Measurements from ENCODE around the gene EP400.

The EP400 gene

GRCh38 chr12:132015686-132016430 lies 66.1 kb downstream of the EP400 start:
- Mint-ChIP-seq H3K27me3 (no peaks in the 10 kb centered on the region), H3K27ac (no peak overlapping the region), H3K4me3 (no peak overlapping the region), H3K9me3 (no peaks in the 10 kb centered on the region), H3K4me1 (ENCODE audit: low read depth) (no peaks in the 10 kb centered on the region), H3K36me3 (ENCODE audit: low read depth) (peaks cover 98% of the 10 kb centered on the region)
- DNase-seq, result no peak

- H3K27ac Mint-ChIP-seq, result peak overlapping the region; percentile 45
Observed at GRCh38 chr12:132018193-132018916, 68.6 kb downstream of the EP400 start.

GRCh38 chr12:132019891-132020290 lies 70.1 kb downstream of the EP400 start:
- Mint-ChIP-seq H3K27ac (no peak overlapping the region), H3K4me3 (no peak overlapping the region), H3K4me1 (ENCODE audit: low read depth) (no peaks in the 10 kb centered on the region), H3K36me3 (ENCODE audit: low read depth) (peaks cover 92% of the 10 kb centered on the region), H3K9me3 (no peaks in the 10 kb centered on the region), H3K27me3 (no peaks in the 10 kb centered on the region)
- DNase-seq, result no peak

More at GRCh38 chr12:132018193-132018916, 68.6 kb downstream of the EP400 start:
- Mint-ChIP-seq H3K9me3 (no peaks in the 10 kb centered on the region), H3K36me3 (ENCODE audit: low read depth) (peaks cover 93% of the 10 kb centered on the region), H3K4me1 (ENCODE audit: low read depth) (no peaks in the 10 kb centered on the region), H3K4me3 (no peak overlapping the region), H3K27me3 (no peaks in the 10 kb centered on the region)
- no peak for DNase-seq

GRCh38 chr12:132020292-132020691 lies 70.5 kb downstream of the EP400 start:
- H3K36me3 Mint-ChIP-seq (ENCODE audit: low read depth), result peaks cover 92% of the 10 kb centered on the region
- no peaks in the 10 kb centered on the region for H3K4me1 Mint-ChIP-seq (ENCODE audit: low read depth)
- H3K27ac Mint-ChIP-seq, result no peak overlapping the region
- no peaks in the 10 kb centered on the region for H3K27me3 Mint-ChIP-seq
- no peak for DNase-seq
- no peak overlapping the region for H3K4me3 Mint-ChIP-seq
- H3K9me3 Mint-ChIP-seq, result no peaks in the 10 kb centered on the region

- H3K9me3 Mint-ChIP-seq, result no peaks in the 10 kb centered on the region
- no peak overlapping the region for H3K27ac Mint-ChIP-seq
- no peak for DNase-seq
- no peak overlapping the region for H3K4me3 Mint-ChIP-seq
- no peaks in the 10 kb centered on the region for H3K27me3 Mint-ChIP-seq
- H3K4me1 Mint-ChIP-seq (ENCODE audit: low read depth), result no peaks in the 10 kb centered on the region
- peaks cover 92% of the 10 kb centered on the region for H3K36me3 Mint-ChIP-seq (ENCODE audit: low read depth)
Observed at GRCh38 chr12:132021031-132021871, 71.5 kb downstream of the EP400 start.

GRCh38 chr12:132021965-132022364 lies 72.2 kb downstream of the EP400 start:
- Mint-ChIP-seq H3K4me1 (ENCODE audit: low read depth) (no peaks in the 10 kb centered on the region), H3K36me3 (ENCODE audit: low read depth) (peaks cover 92% of the 10 kb centered on the region), H3K9me3 (no peaks in the 10 kb centered on the region), H3K27me3 (no peaks in the 10 kb centered on the region), H3K27ac (no peak overlapping the region), H3K4me3 (no peak overlapping the region)
- DNase-seq, result no peak

- H3K36me3 Mint-ChIP-seq (ENCODE audit: low read depth), result peaks cover 92% of the 10 kb centered on the region
- no peaks in the 10 kb centered on the region for H3K27me3 Mint-ChIP-seq
- H3K9me3 Mint-ChIP-seq, result no peaks in the 10 kb centered on the region
- H3K4me1 Mint-ChIP-seq (ENCODE audit: low read depth), result no peaks in the 10 kb centered on the region
- no peak overlapping the region for H3K4me3 Mint-ChIP-seq
- no peak for DNase-seq
- no peak overlapping the region for H3K27ac Mint-ChIP-seq
Observed at GRCh38 chr12:132023658-132024057, 73.9 kb downstream of the EP400 start.

GRCh38 chr12:132024758-132025157 lies 75.0 kb downstream of the EP400 start:
- H3K9me3 Mint-ChIP-seq, result no peaks in the 10 kb centered on the region
- no peak overlapping the region for H3K27ac Mint-ChIP-seq
- H3K4me3 Mint-ChIP-seq, result no peak overlapping the region
- H3K4me1 Mint-ChIP-seq (ENCODE audit: low read depth), result no peaks in the 10 kb centered on the region
- H3K27me3 Mint-ChIP-seq, result no peaks in the 10 kb centered on the region
- peaks cover 93% of the 10 kb centered on the region for H3K36me3 Mint-ChIP-seq (ENCODE audit: low read depth)
- no peak for DNase-seq

- no peak overlapping the region for H3K27ac Mint-ChIP-seq
- no peak for DNase-seq
- H3K9me3 Mint-ChIP-seq, result no peaks in the 10 kb centered on the region
- H3K4me3 Mint-ChIP-seq, result no peak overlapping the region
- H3K36me3 Mint-ChIP-seq (ENCODE audit: low read depth), result peaks cover 93% of the 10 kb centered on the region
- H3K27me3 Mint-ChIP-seq, result no peaks in the 10 kb centered on the region
- no peaks in the 10 kb centered on the region for H3K4me1 Mint-ChIP-seq (ENCODE audit: low read depth)
Observed at GRCh38 chr12:132025526-132025925, 75.8 kb downstream of the EP400 start.

GRCh38 chr12:132026061-132026795 lies 76.5 kb downstream of the EP400 start:
- H3K36me3 Mint-ChIP-seq (ENCODE audit: low read depth), result peaks cover 96% of the 10 kb centered on the region
- H3K27ac Mint-ChIP-seq, result no peak overlapping the region
- H3K4me1 Mint-ChIP-seq (ENCODE audit: low read depth), result no peaks in the 10 kb centered on the region
- H3K9me3 Mint-ChIP-seq, result no peaks in the 10 kb centered on the region
- DNase-seq, result no peak
- H3K4me3 Mint-ChIP-seq, result no peak overlapping the region
- H3K27me3 Mint-ChIP-seq, result no peaks in the 10 kb centered on the region

- Mint-ChIP-seq H3K27ac (no peak overlapping the region), H3K27me3 (no peaks in the 10 kb centered on the region), H3K36me3 (ENCODE audit: low read depth) (peaks cover 96% of the 10 kb centered on the region), H3K4me3 (no peak overlapping the region), H3K4me1 (ENCODE audit: low read depth) (no peaks in the 10 kb centered on the region), H3K9me3 (no peaks in the 10 kb centered on the region)
- DNase-seq, result no peak
Observed at GRCh38 chr12:132026796-132027500, 77.2 kb downstream of the EP400 start.

GRCh38 chr12:132027636-132028035 lies 77.9 kb downstream of the EP400 start:
- DNase-seq, result no peak
- no peak overlapping the region for H3K27ac Mint-ChIP-seq
- no peak overlapping the region for H3K4me3 Mint-ChIP-seq
- H3K27me3 Mint-ChIP-seq, result no peaks in the 10 kb centered on the region
- H3K36me3 Mint-ChIP-seq (ENCODE audit: low read depth), result peaks cover 96% of the 10 kb centered on the region
- no peaks in the 10 kb centered on the region for H3K9me3 Mint-ChIP-seq
- H3K4me1 Mint-ChIP-seq (ENCODE audit: low read depth), result no peaks in the 10 kb centered on the region

- Mint-ChIP-seq H3K4me1 (ENCODE audit: low read depth) (no peaks in the 10 kb centered on the region), H3K9me3 (no peaks in the 10 kb centered on the region), H3K27me3 (no peaks in the 10 kb centered on the region), H3K36me3 (ENCODE audit: low read depth) (peaks cover 96% of the 10 kb centered on the region), H3K27ac (no peak overlapping the region), H3K4me3 (no peak overlapping the region)
- DNase-seq, result no peak
Observed at GRCh38 chr12:132028111-132028510, 78.4 kb downstream of the EP400 start.
